Epithelial cell of esophagus (primary cell): Measurements from ENCODE around the gene KRT80.
A peak's percentile ranks its signal among the peaks of the same experiment; 100 is the strongest.

Source experiments
- DNase-seq: peaks from one replicate; pipeline ENCODE4 v3.0.0; 2010; ENCODE audit warnings: low read depth
- H3K4me3 ChIP-seq: 2 replicates; pipeline ENCODE4 v1.5.1; 2011; ENCODE audit warnings: mild to moderate bottlenecking, low read length, control low read depth
- TF ChIP-seq, protein P1 (sequence below): IDR thresholded peaks from 2 replicates; pipeline ENCODE4 v1.5.1; 2011; ENCODE audit warnings: low read depth, mild to moderate bottlenecking, low read length, control low read depth, inconsistent platforms; ENCODE audit not compliant: insufficient read depth; ENCODE audit errors: missing control alignments

Gene KRT80

DNA sequence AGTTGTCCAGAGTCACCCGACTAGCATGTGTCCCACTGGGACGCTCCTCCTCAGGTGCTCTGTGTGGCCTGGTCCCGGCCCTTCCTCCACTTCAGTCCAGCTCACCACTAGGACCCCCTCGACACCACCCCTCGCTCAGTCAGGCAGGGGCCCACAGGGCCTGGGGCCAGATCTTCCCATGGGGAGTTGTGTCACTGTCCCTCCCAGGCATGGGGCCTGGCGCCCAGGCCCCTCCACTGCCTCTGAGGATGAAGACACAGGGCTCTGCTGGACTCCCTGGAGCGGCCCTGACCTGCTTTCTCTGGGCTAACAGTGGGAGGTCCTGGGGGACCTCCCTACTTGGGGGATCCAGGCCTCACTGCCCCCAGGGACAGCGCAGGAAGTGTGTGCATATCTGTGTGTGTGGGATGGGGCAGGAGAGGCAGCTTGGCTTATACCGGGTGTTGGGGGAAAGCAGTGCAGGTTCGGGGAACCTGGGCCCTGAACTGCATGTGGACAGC is 43.8 kb downstream of the KRT80 start:
- no peak overlapping the region for H3K4me3 ChIP-seq
- TF ChIP-seq, protein P1, sequence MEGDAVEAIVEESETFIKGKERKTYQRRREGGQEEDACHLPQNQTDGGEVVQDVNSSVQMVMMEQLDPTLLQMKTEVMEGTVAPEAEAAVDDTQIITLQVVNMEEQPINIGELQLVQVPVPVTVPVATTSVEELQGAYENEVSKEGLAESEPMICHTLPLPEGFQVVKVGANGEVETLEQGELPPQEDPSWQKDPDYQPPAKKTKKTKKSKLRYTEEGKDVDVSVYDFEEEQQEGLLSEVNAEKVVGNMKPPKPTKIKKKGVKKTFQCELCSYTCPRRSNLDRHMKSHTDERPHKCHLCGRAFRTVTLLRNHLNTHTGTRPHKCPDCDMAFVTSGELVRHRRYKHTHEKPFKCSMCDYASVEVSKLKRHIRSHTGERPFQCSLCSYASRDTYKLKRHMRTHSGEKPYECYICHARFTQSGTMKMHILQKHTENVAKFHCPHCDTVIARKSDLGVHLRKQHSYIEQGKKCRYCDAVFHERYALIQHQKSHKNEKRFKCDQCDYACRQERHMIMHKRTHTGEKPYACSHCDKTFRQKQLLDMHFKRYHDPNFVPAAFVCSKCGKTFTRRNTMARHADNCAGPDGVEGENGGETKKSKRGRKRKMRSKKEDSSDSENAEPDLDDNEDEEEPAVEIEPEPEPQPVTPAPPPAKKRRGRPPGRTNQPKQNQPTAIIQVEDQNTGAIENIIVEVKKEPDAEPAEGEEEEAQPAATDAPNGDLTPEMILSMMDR: no peak
- no peak for DNase-seq

DNA sequence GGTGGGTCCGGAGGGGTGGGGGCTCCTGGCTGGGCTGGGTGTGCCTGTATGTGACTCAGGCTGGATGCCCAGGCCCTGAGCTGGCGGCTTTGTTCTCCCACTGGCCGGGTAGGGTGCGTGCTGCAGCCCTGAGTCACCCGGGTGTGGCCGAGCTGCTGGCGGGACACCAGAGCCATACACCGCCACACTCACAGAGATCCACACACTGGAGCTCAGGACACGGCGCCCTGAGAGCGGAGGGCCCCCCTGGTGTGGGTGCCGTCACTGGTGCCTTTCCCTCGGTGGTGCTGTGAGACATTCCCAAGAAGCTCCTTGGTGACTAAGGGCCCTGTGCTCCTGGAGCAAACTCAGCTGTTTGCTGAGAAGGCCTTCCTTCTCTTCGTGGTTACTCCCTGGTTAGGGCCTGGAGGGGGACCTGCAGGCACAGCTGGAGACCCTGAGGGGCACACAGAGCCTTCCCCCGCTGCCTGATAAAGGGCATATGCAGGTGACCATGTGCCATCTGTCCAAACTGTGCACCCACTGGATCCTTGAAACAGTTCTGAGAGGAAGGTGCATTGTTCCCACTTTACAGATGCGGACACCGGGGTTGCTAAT is 44.3 kb downstream of the KRT80 start:
- H3K4me3 ChIP-seq: no peak overlapping the region
- TF ChIP-seq, protein P1: no peak
- peak; percentile 100 for DNase-seq

DNA sequence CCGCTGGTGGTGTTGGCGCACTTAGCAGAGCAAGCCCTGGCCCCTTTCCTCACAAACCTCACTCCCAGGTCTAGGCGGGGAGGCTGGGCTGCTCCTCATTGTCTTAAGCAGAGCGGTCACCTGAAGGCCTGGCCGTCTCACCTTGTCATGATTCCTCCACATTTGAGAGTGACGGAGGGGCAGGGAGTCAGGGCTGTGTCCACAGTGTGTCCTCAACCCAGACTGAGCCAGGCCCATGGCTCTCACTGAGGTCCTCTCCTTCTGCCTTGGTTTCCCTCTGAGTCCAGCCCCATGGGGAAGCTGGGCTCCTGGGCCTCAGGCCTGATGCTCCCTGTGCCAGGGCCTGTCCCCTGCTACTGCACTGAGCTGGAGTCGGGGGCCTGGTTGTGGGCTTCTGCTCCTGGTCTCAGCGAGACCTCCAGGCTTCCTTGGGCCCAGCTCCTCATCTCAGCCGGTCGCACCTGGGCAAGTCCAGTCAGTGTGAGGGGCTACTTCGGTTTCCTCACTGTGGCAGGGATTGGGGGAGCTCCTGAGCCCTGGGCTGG is 44.9 kb downstream of the KRT80 start:
- DNase-seq: peak; percentile 33
- TF ChIP-seq, protein P1: no peak
- peak overlapping the region; percentile 28 for H3K4me3 ChIP-seq

DNA sequence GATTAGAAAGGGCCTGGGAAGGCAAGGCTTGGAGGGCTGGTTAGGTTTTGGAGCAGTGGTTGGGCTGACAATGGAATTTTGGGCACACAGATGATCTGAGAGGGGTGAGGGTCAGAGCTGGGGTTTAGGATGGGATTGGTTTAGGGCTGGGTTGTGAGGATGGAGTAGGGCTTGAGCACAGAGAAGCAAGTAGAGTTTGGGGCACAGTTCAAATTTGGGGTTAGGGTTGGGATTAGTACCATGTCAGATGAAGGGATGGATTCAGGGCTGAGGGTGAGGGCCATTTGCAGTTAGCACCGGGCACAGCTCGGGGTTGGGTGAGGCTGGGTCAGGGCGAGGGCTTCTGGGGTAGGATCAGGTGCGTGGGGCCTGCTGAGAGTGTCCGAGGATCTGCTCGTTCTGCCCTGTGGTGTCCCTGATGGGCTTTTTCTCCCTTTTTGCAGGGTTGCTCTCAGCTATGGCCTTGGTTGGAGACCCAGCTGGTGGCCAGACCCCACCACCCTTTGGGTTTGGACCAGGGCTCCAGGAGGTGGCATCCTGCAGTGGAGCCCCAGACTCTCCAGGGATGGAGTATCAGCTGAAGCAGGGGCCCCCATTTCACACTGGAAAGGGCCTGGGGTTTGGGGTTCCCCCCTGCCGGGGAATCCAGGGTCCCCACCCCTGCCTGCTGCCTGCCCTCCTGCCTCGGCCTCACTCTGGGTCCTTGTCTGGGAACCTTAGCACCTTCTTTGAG is 45.6 kb downstream of the KRT80 start:
- DNase-seq: no peak
- TF ChIP-seq, protein P1: no peak
- H3K4me3 ChIP-seq: peak overlapping the region; percentile 28

DNA sequence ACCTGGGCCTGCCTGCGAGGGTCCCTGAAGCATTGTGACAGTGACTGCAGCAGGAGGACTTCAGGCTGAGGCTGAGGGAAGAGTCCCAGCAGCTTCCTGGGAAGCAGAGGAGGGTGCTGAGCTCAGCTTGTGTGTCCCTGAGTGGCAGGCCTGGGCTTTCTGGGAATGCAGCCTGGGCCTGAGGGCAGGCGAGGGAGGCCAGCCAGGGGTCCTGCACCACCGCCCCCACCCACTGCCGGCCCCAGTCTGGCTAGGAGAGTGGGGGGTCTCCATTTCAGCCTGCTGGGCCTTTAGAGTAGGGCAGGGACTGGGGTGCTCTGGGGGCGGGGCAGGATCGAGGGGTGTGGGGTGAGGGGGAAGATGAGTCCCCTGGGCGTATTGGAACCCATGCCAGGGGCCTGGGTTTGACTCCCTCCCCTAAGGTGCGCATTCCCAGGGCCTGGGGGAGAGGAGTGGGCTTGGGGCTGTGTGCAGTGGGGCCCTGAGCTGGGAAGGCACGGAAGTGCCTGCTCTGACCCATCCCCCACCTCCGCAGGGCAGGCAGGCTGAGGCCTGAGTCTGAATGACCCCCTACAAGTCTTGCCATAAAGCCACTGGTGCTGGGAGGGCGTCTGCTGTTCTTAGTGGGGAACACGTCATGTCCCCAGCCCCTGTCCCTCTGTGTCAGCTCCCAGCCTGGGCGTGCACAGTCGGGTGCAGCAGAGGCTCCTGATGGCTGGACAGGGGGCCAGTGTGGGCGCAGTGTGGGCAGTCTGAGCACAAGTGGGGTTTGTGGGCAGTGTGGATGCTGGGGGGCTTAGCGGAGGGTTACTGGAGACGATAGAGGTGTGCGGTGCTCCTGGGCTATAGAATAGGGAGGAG is 46.4 kb downstream of the KRT80 start:
- H3K4me3 ChIP-seq: no peak overlapping the region
- peak; percentile 57 for DNase-seq
- TF ChIP-seq, protein P1: no peak

DNA sequence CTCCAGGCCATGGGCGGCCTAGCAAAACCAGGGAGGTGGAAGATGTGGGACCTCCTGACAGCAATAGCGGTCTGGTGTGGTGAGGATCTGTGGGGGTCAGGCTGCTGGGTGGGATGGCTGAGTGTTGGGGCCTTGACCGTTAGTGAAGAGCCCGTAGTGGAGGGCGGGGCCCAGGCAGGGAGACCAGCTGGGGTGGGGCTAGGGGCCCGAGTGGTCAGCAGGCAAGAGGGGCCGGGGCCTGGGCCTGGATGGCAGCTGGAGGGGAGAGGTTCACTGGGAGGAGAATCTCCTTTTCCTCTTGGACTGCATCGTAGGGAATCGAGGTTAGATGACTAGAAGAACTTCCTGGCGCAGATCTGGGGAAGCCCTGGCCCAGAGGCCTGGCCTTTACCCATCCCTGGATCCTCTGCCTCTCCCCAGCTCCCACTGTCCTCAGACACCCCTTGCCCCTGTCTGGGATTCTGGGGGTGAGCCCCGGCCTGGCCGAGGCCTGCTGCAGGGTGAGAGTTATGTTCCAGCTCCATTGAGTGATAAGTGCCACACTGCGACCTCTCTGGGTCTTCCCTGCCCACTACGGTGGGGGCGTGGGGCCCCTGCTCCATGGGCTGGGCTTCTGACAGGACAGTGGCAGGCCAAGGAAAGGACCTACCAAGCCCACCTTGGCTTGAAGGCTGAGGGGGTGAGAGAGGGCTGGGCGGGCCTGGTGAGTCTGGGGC is 47.1 kb downstream of the KRT80 start:
- H3K4me3 ChIP-seq: no peak overlapping the region
- TF ChIP-seq, protein P1: no peak
- no peak for DNase-seq
